NT2/D1 (cell line): ENCODE measurements around the gene LCN1.

Experiments used
- SUZ12 ChIP-seq: IDR thresholded peaks from 2 replicates; pipeline ENCODE4 v1.6.1; 2011; ENCODE audit not compliant: insufficient read length, insufficient read depth; ENCODE audit errors: extremely low read depth
- YY1 ChIP-seq: IDR thresholded peaks from 2 replicates; pipeline ENCODE4 v1.6.1; 2011; ENCODE audit not compliant: insufficient read length, insufficient read depth
- ZNF274 ChIP-seq: IDR thresholded peaks from 2 replicates; pipeline ENCODE4 v1.6.1; 2011; ENCODE audit warnings: mild to moderate bottlenecking, low read depth, low read length

GRCh38 chr9:135570456-135570855, 49.2 kb downstream of the LCN1 start:
- TF ChIP-seq ZNF274 (no peak), YY1 (no peak), SUZ12 (no peak)
